Neuron (in vitro differentiated cells): ENCODE results near the gene NMT1.

Experiments used
- H2AFZ ChIP-seq: one replicate; pipeline ENCODE4 v1.6.1; 2013; ENCODE audit warnings: low read depth, mild to moderate bottlenecking, inconsistent platforms, low read length, moderate library complexity
- H3K27me3 ChIP-seq: one replicate; pipeline ENCODE4 v1.6.1; 2013; ENCODE audit warnings: low read length; ENCODE audit not compliant: insufficient read depth
- H3K36me3 ChIP-seq: one replicate; pipeline ENCODE4 v1.6.1; 2013; ENCODE audit warnings: low read length; ENCODE audit not compliant: insufficient read depth
- H3K4me1 ChIP-seq: one replicate; pipeline ENCODE4 v1.6.1; 2013; ENCODE audit warnings: low read length; ENCODE audit not compliant: insufficient read depth
- H3K4me3 ChIP-seq: 2 replicates; pipeline ENCODE4 v1.5.1; 2013; ENCODE audit warnings: mild to moderate bottlenecking, low read length, moderate library complexity
- H3K9me3 ChIP-seq: one replicate; pipeline ENCODE4 v1.6.1; 2013; ENCODE audit warnings: low read length

The NMT1 gene

GRCh38 chr17:45096141-45096540 is 35.0 kb downstream of the NMT1 start:
- Histone ChIP-seq H2AFZ (no peak overlapping the region), H3K36me3 (peaks cover 67% of the 10 kb centered on the region), H3K9me3 (no peaks in the 10 kb centered on the region), H3K4me1 (no peaks in the 10 kb centered on the region), H3K4me3 (no peak overlapping the region), H3K27me3 (no peaks in the 10 kb centered on the region)

- H3K4me1 ChIP-seq = no peaks in the 10 kb centered on the region
- H2AFZ ChIP-seq = no peak overlapping the region
- H3K36me3 ChIP-seq = peaks cover 64% of the 10 kb centered on the region
- H3K9me3 ChIP-seq = no peaks in the 10 kb centered on the region
- H3K4me3 ChIP-seq = no peak overlapping the region
- no peaks in the 10 kb centered on the region for H3K27me3 ChIP-seq
Measured at GRCh38 chr17:45096926-45097325, 35.8 kb downstream of the NMT1 start.

- Histone ChIP-seq H3K4me3 (no peak overlapping the region), H2AFZ (no peak overlapping the region), H3K4me1 (no peaks in the 10 kb centered on the region), H3K27me3 (no peaks in the 10 kb centered on the region), H3K9me3 (no peaks in the 10 kb centered on the region), H3K36me3 (peaks cover 67% of the 10 kb centered on the region)
Measured at GRCh38 chr17:45098081-45098868, 37.2 kb downstream of the NMT1 start.

- Histone ChIP-seq H3K27me3 (no peaks in the 10 kb centered on the region), H3K36me3 (peaks cover 67% of the 10 kb centered on the region), H3K9me3 (no peaks in the 10 kb centered on the region), H3K4me1 (no peaks in the 10 kb centered on the region), H3K4me3 (no peak overlapping the region), H2AFZ (no peak overlapping the region)
Measured at GRCh38 chr17:45098869-45099616, 37.9 kb downstream of the NMT1 start.

DNA sequence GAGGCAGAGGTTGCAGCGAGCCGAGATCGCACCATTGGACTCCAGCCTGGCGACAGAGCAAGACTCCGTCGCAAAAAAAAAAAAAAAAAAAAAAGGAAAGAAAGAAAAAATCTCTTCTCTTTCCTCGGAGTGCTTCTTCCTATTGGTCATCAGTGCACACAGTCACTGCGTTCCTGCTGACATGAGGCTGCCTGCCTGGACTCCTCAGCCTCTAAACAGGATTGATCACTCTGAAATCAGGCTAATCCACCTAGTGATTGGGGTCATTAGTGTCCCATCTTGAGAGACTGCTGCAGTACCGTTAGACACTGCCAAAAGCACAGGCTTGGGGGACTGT is 40.4 kb downstream of the NMT1 start:
- no peak overlapping the region for H3K4me3 ChIP-seq
- H3K4me1 ChIP-seq = no peaks in the 10 kb centered on the region
- H2AFZ ChIP-seq = no peak overlapping the region
- peaks cover 78% of the 10 kb centered on the region for H3K36me3 ChIP-seq
- H3K27me3 ChIP-seq = no peaks in the 10 kb centered on the region
- no peaks in the 10 kb centered on the region for H3K9me3 ChIP-seq

DNA sequence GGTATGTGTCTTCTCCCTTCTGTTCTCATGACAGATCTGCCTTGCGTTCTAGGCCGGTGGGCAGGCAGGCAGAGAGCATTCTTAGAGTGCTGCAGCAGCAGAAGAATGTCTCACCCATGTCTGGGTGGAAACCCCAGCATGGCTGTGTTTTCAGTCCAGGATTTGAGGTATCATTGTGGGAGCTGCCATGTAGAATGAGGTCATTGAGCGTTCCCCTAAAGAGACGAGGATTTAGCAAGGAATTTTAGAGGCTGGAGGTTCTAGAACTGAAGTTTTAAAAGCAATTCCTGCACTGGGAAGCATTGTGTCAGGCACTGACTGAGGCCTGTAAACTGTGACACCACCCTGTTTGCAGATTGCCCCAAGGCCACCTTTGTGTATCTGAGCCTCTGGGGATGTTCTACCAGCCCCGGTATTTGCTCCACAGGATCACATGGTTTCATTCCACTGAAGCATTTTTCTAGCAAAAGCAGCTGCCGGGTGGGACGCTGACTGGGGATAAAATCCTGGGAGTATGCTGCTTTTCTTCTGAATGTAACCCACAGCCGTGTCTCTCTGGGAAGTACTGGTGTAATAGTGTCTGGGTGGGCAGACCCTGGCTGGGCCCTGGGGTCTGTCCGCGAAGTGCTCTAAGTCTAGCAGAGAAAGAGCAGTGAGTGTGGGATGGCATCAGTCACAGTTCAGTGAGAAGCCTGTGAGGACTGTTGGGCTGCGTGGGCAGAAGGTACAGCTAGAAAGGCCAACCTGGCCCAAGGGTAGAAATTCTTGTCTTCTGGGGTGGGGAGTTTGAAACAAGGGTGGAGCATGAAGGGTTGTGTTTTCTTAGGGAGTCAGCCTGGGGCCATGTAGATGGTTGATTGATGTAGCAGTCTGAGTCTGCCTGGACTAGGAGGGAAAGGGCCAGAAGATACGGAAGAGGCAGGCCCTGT is 41.0 kb downstream of the NMT1 start:
- peaks cover 78% of the 10 kb centered on the region for H3K36me3 ChIP-seq

DNA sequence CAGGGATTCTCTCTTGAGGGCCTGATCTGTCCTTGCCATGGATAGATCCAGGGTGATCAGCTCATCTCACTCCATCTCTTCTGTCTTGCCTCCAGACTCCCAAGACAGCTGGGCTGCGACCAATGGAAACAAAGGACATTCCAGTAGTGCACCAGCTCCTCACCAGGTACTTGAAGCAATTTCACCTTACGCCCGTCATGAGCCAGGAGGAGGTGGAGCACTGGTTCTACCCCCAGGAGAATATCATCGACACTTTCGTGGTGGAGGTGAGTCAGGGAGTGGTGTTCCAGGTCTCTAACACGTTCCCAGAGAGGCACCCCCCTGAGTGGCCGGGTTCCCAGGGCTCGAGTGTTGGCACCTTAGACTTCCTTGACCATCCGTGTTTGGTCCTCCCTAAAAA is 41.7 kb downstream of the NMT1 start:
- Histone ChIP-seq H3K4me3 (no peak overlapping the region), H3K4me1 (peaks cover 6% of the 10 kb centered on the region), H3K9me3 (no peaks in the 10 kb centered on the region), H3K27me3 (no peaks in the 10 kb centered on the region), H2AFZ (no peak overlapping the region), H3K36me3 (peaks cover 76% of the 10 kb centered on the region)

More for the DNA sequence above, 41.0 kb downstream of the NMT1 start:
- H3K4me3 ChIP-seq = no peak overlapping the region
- H2AFZ ChIP-seq = no peak overlapping the region
- no peaks in the 10 kb centered on the region for H3K27me3 ChIP-seq
- peaks cover 5% of the 10 kb centered on the region for H3K4me1 ChIP-seq
- H3K9me3 ChIP-seq = no peaks in the 10 kb centered on the region

DNA sequence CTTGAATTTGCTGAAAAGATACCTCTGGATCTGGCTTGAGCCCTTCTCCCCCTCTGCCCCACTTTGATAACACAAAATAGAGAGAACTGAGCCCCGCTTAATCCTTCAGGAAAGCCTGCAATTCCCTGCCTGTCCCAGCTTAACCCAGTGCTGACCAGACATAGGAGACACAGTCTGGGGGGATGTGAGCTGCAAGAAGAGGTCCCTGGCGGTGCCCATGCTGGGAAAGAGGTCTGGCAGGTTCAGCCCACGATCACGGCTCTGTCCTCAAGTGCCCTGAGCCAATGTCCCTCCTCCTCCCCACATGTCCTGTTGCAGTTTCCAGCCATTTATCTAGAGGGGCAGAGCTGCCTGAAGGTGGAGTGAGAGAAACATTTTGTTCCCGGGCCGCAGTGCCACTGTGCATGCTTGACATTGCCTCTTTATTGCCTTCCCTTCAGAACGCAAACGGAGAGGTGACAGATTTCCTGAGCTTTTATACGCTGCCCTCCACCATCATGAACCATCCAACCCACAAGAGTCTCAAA is 42.2 kb downstream of the NMT1 start:
- no peaks in the 10 kb centered on the region for H3K9me3 ChIP-seq
- H3K4me1 ChIP-seq = peaks cover 6% of the 10 kb centered on the region
- peaks cover 76% of the 10 kb centered on the region for H3K36me3 ChIP-seq
- H2AFZ ChIP-seq = no peak overlapping the region
- H3K4me3 ChIP-seq = no peak overlapping the region
- H3K27me3 ChIP-seq = no peaks in the 10 kb centered on the region

DNA sequence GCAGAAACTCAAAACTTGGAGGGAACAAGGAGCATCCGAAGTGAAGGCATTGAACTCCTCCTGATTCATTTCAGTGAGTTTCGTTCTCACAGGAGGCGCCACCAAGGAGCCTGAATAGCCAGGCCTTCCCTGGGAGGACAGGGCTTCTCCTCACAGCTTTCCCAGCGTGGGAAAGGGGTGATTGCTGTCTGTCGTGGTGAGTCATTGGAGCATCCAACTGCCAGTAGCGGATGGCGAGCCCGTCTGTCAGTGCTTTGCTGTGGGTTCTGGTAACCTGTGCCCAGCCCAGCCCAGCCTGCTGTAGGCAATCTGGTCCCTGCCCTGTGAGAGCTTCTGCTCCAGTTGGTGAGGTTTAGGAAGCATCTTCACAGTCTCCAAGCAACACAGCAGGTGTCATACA is 42.9 kb downstream of the NMT1 start:
- Histone ChIP-seq H3K9me3 (no peaks in the 10 kb centered on the region), H3K4me3 (no peak overlapping the region), H3K36me3 (peaks cover 78% of the 10 kb centered on the region), H2AFZ (no peak overlapping the region), H3K27me3 (no peaks in the 10 kb centered on the region), H3K4me1 (peaks cover 6% of the 10 kb centered on the region)

GRCh38 chr17:45104497-45104896 is 43.4 kb downstream of the NMT1 start:
- Histone ChIP-seq H3K9me3 (no peaks in the 10 kb centered on the region), H3K36me3 (peaks cover 76% of the 10 kb centered on the region), H3K4me3 (no peak overlapping the region), H3K27me3 (no peaks in the 10 kb centered on the region), H3K4me1 (peaks cover 6% of the 10 kb centered on the region), H2AFZ (no peak overlapping the region)

DNA sequence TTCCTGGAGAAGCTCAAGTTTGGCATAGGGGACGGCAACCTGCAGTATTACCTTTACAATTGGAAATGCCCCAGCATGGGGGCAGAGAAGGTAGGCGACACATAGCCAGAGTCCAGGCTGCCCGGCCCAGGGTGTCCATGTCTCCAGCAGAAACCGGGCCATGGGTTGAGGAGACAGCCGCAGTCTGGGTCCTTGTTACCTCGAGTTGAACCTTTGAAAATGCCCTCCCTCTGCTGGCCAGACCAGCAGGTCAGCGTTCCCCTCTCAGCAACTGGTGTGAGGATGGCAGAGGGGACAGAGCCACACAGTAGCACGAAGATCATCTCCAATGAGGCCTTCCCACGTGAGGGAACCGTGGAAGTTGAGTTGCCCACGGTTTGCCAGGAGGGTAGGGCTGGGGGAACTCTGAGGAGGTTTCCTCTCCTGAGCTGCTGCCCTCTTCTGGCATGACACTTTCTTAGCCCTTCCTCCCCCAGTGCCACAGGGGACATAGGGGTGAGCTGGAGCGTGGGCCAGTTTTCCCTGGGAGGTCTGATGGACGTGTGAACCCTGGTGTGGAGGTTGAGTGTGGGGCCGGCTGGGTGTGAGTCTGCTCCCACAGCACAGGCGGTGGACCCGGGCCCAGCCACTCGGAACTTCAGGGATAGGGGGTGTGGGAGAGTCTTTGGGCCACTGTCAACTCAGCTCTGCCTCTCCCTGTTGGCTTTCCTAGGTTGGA is 43.9 kb downstream of the NMT1 start:
- H2AFZ ChIP-seq = no peak overlapping the region
- H3K4me3 ChIP-seq = no peak overlapping the region
- H3K36me3 ChIP-seq = peaks cover 72% of the 10 kb centered on the region

DNA sequence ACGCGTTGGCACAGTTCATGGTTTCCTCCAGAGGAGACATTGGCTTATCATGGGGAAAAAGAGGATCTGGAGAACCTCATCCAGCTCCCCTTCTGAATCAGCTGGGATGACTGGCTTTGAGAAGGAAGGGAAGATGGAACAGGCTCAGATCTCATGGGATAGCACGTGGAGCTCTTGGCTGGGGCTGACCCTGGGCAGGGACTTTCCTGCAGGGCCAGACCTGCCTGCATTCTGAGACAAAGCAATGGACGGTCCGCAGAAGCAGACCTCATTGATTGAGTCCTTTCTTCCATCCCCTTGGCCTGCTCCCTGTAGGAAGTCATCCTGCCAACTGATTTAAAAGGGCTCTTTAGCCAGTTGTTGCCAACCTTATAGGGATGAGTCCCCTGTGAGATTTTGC is 45.0 kb downstream of the NMT1 start:
- no peaks in the 10 kb centered on the region for H3K27me3 ChIP-seq

More for the DNA sequence above, 43.9 kb downstream of the NMT1 start:
- no peaks in the 10 kb centered on the region for H3K9me3 ChIP-seq
- H3K4me1 ChIP-seq = peaks cover 6% of the 10 kb centered on the region
- H3K27me3 ChIP-seq = no peaks in the 10 kb centered on the region

More for the DNA sequence above, 45.0 kb downstream of the NMT1 start:
- Histone ChIP-seq H3K36me3 (peaks cover 72% of the 10 kb centered on the region), H3K4me3 (no peak overlapping the region), H3K4me1 (peaks cover 6% of the 10 kb centered on the region), H2AFZ (no peak overlapping the region), H3K9me3 (no peaks in the 10 kb centered on the region)
